K562 (cell line): Measurements from ENCODE around the gene ODC1. TPM values are rescaled to one million over a fixed set of nuclear protein-coding genes. Genes with fewer than 3 reads are reported as not detected.

Experiments used
- ATAC-seq: fragments of 200-7000 bp; cut with Tn5 transposase; 3 replicates; pipeline ENCODE4 v1.9.1; 2020; ENCODE audit warnings: moderate library complexity
- BruUV-seq: library from RNA; stranded (reverse); fragments of 400-500 nt; replicated peaks from 2 replicates; lab custom pipeline; 2021; lab: Mats Ljungman, UMichigan
- CTCF ChIA-PET: fragments of 300-600 bp; formaldehyde crosslinking; extraction: SDS; loops from one replicate; lab custom pipeline; 2021; ENCODE audit warnings: low intra/inter-chr PET ratio; lab: Yijun Ruan, JAX
- POLR2A ChIA-PET: fragments of 300-600, 350-650 bp; sonication (Branson Sonifier 250); formaldehyde crosslinking; extraction: SDS; loops from one replicate; lab custom pipeline; 2021; ENCODE audit warnings: antibody characterized with exemption, inconsistent platforms; lab: Yijun Ruan, JAX
- DNase-seq, 4 experiments: peaks; one replicate each; pipeline versions ENCODE4 v3.0.0 to v3.0.0-alpha.2; 2011 to 2018; ENCODE audit warnings: low spot score in 3 of 4, mixed read lengths in 3 of 4; ENCODE audit errors: extremely low read depth in 1 of 4
- FAIRE-seq: peaks from 2 replicates; lab custom pipeline; 2011; peaks lifted over from hg19 to GRCh38; lab: Jason Lieb, UNC
- H2AFZ ChIP-seq: 2 replicates; pipeline ENCODE4 v1.6.0; 2011; ENCODE audit warnings: low read depth, low read length, control low read depth, inconsistent platforms
- H3K27ac ChIP-seq: fragments of 200-600 bp; 3 replicates; pipeline ENCODE4 v1.8.0; 2011; ENCODE audit warnings: low read depth, mild to moderate bottlenecking, control low read depth, inconsistent platforms, low read length, moderate library complexity, mixed read lengths; ENCODE audit errors: extremely low read depth
- H3K27me3 ChIP-seq, 2 experiments: fragments of 300-600 bp in 1 of 2; 2 replicates in 1 of 2; 3 replicates in 1 of 2; pipeline versions ENCODE4 v1.6.0 to v1.8.0; 2011; ENCODE audit warnings: inconsistent platforms in 2 of 2, low read length in 2 of 2, mild to moderate bottlenecking in 1 of 2, mixed read lengths in 1 of 2, moderate library complexity in 1 of 2; ENCODE audit not compliant: control insufficient read depth in 2 of 2, insufficient read depth in 2 of 2
- H3K36me3 ChIP-seq: fragments of 300-600 bp; 3 replicates; pipeline ENCODE4 v1.8.0; 2011; ENCODE audit warnings: mild to moderate bottlenecking, low read length, inconsistent platforms; ENCODE audit not compliant: control insufficient read depth, insufficient read depth
- H3K4me1 ChIP-seq, 2 experiments: fragments of 200-600 bp in 1 of 2; replicated peaks in 1 of 2; 2 replicates in 1 of 2; 3 replicates in 1 of 2; pipeline versions ENCODE4 v1.5.1 to v1.8.0; 2011; ENCODE audit warnings: inconsistent platforms in 2 of 2, low read length in 2 of 2, mild to moderate bottlenecking in 1 of 2, mixed read lengths in 1 of 2, moderate library complexity in 1 of 2; ENCODE audit not compliant: control insufficient read depth in 2 of 2, insufficient read depth in 2 of 2
- H3K4me2 ChIP-seq: 2 replicates; pipeline ENCODE4 v1.6.1; 2011; ENCODE audit warnings: low read length, control low read depth, inconsistent platforms, mixed read lengths; ENCODE audit not compliant: insufficient read depth
- H3K4me3 ChIP-seq: fragments of 200-600 bp; sonication (generic), shearing (Covaris generic); 2 replicates; pipeline ENCODE4 v1.5.1; 2016; ENCODE audit warnings: control low read depth, inconsistent platforms
- H3K79me2 ChIP-seq: fragments of 200-600 bp; 3 replicates; pipeline ENCODE4 v1.8.0; 2011; ENCODE audit warnings: low read length, inconsistent platforms; ENCODE audit not compliant: control insufficient read depth, insufficient read depth
- H3K9ac ChIP-seq, 2 experiments: 2 replicates each; pipeline versions ENCODE4 v1.6.0 to v1.6.1; 2011; ENCODE audit warnings: low read depth in 2 of 2, low read length in 2 of 2, control low read depth in 1 of 2, inconsistent platforms in 1 of 2, mild to moderate bottlenecking in 1 of 2, mixed read lengths in 1 of 2; ENCODE audit not compliant: insufficient read depth in 1 of 2
- H3K9me1 ChIP-seq: one replicate; pipeline ENCODE4 v1.6.0; 2011; ENCODE audit warnings: inconsistent platforms, mild to moderate bottlenecking, low read length, moderate library complexity; ENCODE audit not compliant: control insufficient read depth, insufficient read depth
- H3K9me3 ChIP-seq: replicated peaks from 2 replicates; pipeline ENCODE4 v1.5.1; 2011; ENCODE audit warnings: low read depth, low read length, inconsistent platforms; ENCODE audit not compliant: control insufficient read depth, insufficient read depth
- H4K20me1 ChIP-seq: replicated peaks from 2 replicates; pipeline ENCODE4 v1.6.1; 2011; ENCODE audit warnings: low read length, inconsistent platforms, mixed read lengths; ENCODE audit not compliant: control insufficient read depth, insufficient read depth
- KAT2B ChIP-seq: IDR thresholded peaks from one replicate; pipeline ENCODE4 v1.6.1; 2012; ENCODE audit warnings: low read depth, mild to moderate bottlenecking, control low read depth, inconsistent platforms, low read length, moderate library complexity
- PCBP1 ChIP-seq: fragments of 200-400 bp; formaldehyde crosslinking; IDR thresholded peaks from 2 replicates; pipeline ENCODE4 v1.6.1; 2018; ENCODE audit warnings: mild to moderate bottlenecking, low read depth, low read length; ENCODE audit not compliant: poor library complexity, severe bottlenecking
- ZFP36 ChIP-seq: fragments of 150-350 bp; IDR thresholded peaks from 2 replicates; pipeline ENCODE4 v1.6.1; 2018; ENCODE audit warnings: low read length, low read depth; ENCODE audit not compliant: partially characterized antibody
- ZKSCAN8 ChIP-seq: fragments of 200-800 bp; sonication (Bioruptor generic); IDR thresholded peaks from 2 replicates; pipeline ENCODE4 v1.6.1; 2016; ENCODE audit warnings: missing genetic modification characterization, missing compliant biosample characterization
- WGBS: fragments of 100-300 bp; shearing (Covaris generic); methylation state at CpG from one replicate; pipeline ENCODE4 v1.1.6; 2016; ENCODE audit warnings: low coverage, mixed read lengths; ENCODE audit not compliant: insufficient coverage; ENCODE audit errors: missing lambda C conversion rate; 5-methylcytosine and 5-hydroxymethylcytosine counted together
- in situ Hi-C: fragments of 300-500 bp; cut with MboI; formaldehyde crosslinking; loops from 4 replicates; pipeline ENCODE4 v1.15.0; 2018; ENCODE audit warnings: inconsistent platforms, mixed read lengths
- intact Hi-C: fragments of 100-400 bp; cut with micrococcal nuclease; formaldehyde crosslinking; loops from 2 replicates; pipeline ENCODE4 v1.14.2; 2022
- polyA plus RNA-seq, 8 experiments: library from polyadenylated mRNA; depleted of rRNA in 4 of 8; stranded (reverse) in 5 of 8; unstranded in 3 of 8; fragments of >200 nt; fragmentation: Nextera tagmentation in 2 of 8; fragmentation: Illumina TruSeq in 1 of 8; extraction: Ambion mirVana in 2 of 8; extraction: Trizol in 1 of 8; gene quantifications; 2 replicates each; pipeline versions ENCODE4 v1.2.1 to v1.2.3, GENCODE V29; 2011 to 2014; ENCODE audit warnings: inconsistent platforms in 1 of 8, missing spikeins in 1 of 8
- total RNA-seq, 7 experiments: library from RNA; depleted of rRNA in 6 of 7; stranded (reverse); fragments of >200 nt in 6 of 7; fragmentation: Illumina TruSeq in 2 of 7; extraction: Trizol in 2 of 7; gene quantifications; 2 replicates each; pipeline versions ENCODE4 v1.2.1 to v1.2.3, GENCODE V29; 2011 to 2021; ENCODE audit warnings: low replicate concordance in 1 of 7
- TF ChIP-seq, protein P1 (sequence below): fragments of 450-650 bp; formaldehyde crosslinking; IDR thresholded peaks from 2 replicates; pipeline ENCODE4 v1.4.0; 2020; ENCODE audit warnings: mild to moderate bottlenecking, moderate library complexity
- TF ChIP-seq, protein P2 (sequence below): fragments of 450-650 bp; IDR thresholded peaks from 2 replicates; pipeline ENCODE4 v1.6.1; 2016; ENCODE audit warnings: mild to moderate bottlenecking
- TF ChIP-seq, protein P3 (sequence below): fragments of 450-650 bp; IDR thresholded peaks from one replicate; pipeline ENCODE4 v1.6.1; 2018; ENCODE audit warnings: mild to moderate bottlenecking, moderate library complexity; ENCODE audit not compliant: partially characterized antibody
- TF ChIP-seq, protein P4 (sequence below): fragments of 250-450 bp; sonication (Bioruptor Pico); IDR thresholded peaks from 2 replicates; pipeline ENCODE4 v1.5.0; 2021; ENCODE audit warnings: mild to moderate bottlenecking, borderline replicate concordance
- TF ChIP-seq, protein P5 (sequence below), 2 experiments: fragments of 450-650 bp; IDR thresholded peaks; 2 replicates each; pipeline ENCODE4 v1.6.1; 2016
- TF ChIP-seq, protein P6 (sequence below): fragments of 250-450 bp; sonication (Bioruptor Pico); IDR thresholded peaks from 2 replicates; pipeline ENCODE4 v1.5.0; 2020; ENCODE audit warnings: mild to moderate bottlenecking, borderline replicate concordance

ODC1 gene
- total and polyA plus RNA-seq, 9 of the 15 experiments (the other 6 are each of a cell fraction or from before 2014, with no cell fraction given), result 142 to 563 (median 457) TPM

DNA sequence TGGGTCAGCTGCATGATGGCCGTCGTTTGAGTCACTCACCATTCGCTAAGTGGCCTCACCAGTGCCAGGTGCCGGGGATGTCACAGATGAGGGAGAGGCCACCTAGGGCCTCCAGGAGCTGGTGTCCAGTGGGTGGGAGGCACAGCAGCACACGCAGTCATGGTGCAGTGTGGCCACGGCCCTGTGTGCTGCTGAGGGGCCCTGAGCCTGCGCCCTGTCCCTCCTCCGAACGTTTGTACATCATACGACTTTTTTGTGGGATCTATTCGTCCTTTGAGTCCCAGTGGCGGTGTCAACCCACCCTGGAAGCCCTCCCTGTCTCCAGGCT lies 30.1 kb upstream of the ODC1 start:
- Histone ChIP-seq H3K9me1 (no peaks in the 10 kb centered on the region), H2AFZ (0 out of 2 replicates have a peak overlapping the region, but pooled peaks have one; percentile 3), H3K27ac (no peak overlapping the region), H3K9ac (peak overlapping the region in 1 of 2 experiments; percentile 50; a peak in 1 of 4 replicates), H3K27me3 (peaks cover 20 to 49% of the 10 kb centered on the region in 2 experiments), H3K4me3 (no peak overlapping the region), H3K9me3 (no peaks in the 10 kb centered on the region), H3K4me1 (peaks cover 0 to 18% of the 10 kb centered on the region in 2 experiments; a peak in 3 of 5 replicates), H4K20me1 (0 out of 2 replicates have a peak, but pooled peaks cover 5% of the 10 kb centered on the region), H3K79me2 (no peaks in the 10 kb centered on the region), H3K4me2 (no peak overlapping the region), H3K36me3 (no peaks in the 10 kb centered on the region)
- BruUV-seq, result no TSS peak
- intact Hi-C loops (no loop called here), in situ Hi-C loops (no loop called here)
- POLR2A ChIA-PET, result no interaction called here
- CTCF ChIA-PET, result no interaction called here
- DNase-seq (no peak), FAIRE-seq (no peak), ATAC-seq (no peak)
- WGBS, result 37% methylated on average over 11 of the region's 12 CpGs
- TF ChIP-seq KAT2B (no peak), ZKSCAN8 (CRISPR knock-in tag) (no peak), PCBP1 (no peak), ZFP36 (no peak)
- TF ChIP-seq, protein P1, sequence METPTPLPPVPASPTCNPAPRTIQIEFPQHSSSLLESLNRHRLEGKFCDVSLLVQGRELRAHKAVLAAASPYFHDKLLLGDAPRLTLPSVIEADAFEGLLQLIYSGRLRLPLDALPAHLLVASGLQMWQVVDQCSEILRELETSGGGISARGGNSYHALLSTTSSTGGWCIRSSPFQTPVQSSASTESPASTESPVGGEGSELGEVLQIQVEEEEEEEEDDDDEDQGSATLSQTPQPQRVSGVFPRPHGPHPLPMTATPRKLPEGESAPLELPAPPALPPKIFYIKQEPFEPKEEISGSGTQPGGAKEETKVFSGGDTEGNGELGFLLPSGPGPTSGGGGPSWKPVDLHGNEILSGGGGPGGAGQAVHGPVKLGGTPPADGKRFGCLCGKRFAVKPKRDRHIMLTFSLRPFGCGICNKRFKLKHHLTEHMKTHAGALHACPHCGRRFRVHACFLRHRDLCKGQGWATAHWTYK (CRISPR knock-in tag), result no peak
- TF ChIP-seq, protein P2, sequence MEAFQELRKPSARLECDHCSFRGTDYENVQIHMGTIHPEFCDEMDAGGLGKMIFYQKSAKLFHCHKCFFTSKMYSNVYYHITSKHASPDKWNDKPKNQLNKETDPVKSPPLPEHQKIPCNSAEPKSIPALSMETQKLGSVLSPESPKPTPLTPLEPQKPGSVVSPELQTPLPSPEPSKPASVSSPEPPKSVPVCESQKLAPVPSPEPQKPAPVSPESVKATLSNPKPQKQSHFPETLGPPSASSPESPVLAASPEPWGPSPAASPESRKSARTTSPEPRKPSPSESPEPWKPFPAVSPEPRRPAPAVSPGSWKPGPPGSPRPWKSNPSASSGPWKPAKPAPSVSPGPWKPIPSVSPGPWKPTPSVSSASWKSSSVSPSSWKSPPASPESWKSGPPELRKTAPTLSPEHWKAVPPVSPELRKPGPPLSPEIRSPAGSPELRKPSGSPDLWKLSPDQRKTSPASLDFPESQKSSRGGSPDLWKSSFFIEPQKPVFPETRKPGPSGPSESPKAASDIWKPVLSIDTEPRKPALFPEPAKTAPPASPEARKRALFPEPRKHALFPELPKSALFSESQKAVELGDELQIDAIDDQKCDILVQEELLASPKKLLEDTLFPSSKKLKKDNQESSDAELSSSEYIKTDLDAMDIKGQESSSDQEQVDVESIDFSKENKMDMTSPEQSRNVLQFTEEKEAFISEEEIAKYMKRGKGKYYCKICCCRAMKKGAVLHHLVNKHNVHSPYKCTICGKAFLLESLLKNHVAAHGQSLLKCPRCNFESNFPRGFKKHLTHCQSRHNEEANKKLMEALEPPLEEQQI, result no peak
- TF ChIP-seq, protein P3, sequence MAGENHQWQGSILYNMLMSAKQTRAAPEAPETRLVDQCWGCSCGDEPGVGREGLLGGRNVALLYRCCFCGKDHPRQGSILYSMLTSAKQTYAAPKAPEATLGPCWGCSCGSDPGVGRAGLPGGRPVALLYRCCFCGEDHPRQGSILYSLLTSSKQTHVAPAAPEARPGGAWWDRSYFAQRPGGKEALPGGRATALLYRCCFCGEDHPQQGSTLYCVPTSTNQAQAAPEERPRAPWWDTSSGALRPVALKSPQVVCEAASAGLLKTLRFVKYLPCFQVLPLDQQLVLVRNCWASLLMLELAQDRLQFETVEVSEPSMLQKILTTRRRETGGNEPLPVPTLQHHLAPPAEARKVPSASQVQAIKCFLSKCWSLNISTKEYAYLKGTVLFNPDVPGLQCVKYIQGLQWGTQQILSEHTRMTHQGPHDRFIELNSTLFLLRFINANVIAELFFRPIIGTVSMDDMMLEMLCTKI, result no peak
- TF ChIP-seq, protein P4, sequence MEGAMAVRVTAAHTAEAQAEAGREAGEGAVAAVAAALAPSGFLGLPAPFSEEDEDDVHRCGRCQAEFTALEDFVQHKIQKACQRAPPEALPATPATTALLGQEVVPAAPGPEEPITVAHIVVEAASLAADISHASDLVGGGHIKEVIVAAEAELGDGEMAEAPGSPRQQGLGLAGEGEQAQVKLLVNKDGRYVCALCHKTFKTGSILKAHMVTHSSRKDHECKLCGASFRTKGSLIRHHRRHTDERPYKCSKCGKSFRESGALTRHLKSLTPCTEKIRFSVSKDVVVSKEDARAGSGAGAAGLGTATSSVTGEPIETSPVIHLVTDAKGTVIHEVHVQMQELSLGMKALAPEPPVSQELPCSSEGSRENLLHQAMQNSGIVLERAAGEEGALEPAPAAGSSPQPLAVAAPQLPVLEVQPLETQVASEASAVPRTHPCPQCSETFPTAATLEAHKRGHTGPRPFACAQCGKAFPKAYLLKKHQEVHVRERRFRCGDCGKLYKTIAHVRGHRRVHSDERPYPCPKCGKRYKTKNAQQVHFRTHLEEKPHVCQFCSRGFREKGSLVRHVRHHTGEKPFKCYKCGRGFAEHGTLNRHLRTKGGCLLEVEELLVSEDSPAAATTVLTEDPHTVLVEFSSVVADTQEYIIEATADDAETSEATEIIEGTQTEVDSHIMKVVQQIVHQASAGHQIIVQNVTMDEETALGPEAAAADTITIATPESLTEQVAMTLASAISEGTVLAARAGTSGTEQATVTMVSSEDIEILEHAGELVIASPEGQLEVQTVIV, result no peak
- TF ChIP-seq, protein P5, sequence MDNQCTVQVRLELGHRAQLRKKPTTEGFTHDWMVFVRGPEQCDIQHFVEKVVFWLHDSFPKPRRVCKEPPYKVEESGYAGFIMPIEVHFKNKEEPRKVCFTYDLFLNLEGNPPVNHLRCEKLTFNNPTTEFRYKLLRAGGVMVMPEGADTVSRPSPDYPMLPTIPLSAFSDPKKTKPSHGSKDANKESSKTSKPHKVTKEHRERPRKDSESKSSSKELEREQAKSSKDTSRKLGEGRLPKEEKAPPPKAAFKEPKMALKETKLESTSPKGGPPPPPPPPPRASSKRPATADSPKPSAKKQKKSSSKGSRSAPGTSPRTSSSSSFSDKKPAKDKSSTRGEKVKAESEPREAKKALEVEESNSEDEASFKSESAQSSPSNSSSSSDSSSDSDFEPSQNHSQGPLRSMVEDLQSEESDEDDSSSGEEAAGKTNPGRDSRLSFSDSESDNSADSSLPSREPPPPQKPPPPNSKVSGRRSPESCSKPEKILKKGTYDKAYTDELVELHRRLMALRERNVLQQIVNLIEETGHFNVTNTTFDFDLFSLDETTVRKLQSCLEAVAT (IDR thresholded peaks at IDR 0.05), result no peak
- TF ChIP-seq, protein P6, sequence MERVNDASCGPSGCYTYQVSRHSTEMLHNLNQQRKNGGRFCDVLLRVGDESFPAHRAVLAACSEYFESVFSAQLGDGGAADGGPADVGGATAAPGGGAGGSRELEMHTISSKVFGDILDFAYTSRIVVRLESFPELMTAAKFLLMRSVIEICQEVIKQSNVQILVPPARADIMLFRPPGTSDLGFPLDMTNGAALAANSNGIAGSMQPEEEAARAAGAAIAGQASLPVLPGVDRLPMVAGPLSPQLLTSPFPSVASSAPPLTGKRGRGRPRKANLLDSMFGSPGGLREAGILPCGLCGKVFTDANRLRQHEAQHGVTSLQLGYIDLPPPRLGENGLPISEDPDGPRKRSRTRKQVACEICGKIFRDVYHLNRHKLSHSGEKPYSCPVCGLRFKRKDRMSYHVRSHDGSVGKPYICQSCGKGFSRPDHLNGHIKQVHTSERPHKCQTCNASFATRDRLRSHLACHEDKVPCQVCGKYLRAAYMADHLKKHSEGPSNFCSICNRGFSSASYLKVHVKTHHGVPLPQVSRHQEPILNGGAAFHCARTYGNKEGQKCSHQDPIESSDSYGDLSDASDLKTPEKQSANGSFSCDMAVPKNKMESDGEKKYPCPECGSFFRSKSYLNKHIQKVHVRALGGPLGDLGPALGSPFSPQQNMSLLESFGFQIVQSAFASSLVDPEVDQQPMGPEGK (CRISPR knock-in tag), result no peak
